Activated CD8-positive, alpha-beta memory T cell treated with anti-CD3 and anti-CD28 coated beads, Interleukin-2, amount 10 ng/mL, durations not matched to agents 7 days and 5 days (primary cell): ENCODE data around the gene BEGAIN. TPM values are rescaled to one million over a fixed set of nuclear protein-coding genes. Genes with fewer than 3 reads are reported as not detected.

Experiments
- ATAC-seq: fragments of 150-1000 bp; cut with Tn5 transposase; one replicate; pipeline ENCODE4 v1.10.0; 2021; ENCODE audit warnings: moderate library complexity
- CTCF ChIA-PET: fragments of 350-600 bp; sonication (Branson Sonifier 250); formaldehyde crosslinking; loops from one replicate; lab custom pipeline; 2021; ENCODE audit warnings: antibody characterized with exemption; lab: Charles Lee
- DNase-seq: peaks from one replicate; pipeline ENCODE4 v3.0.0-alpha.2; 2020
- H3K27ac Mint-ChIP-seq: one replicate; pipeline ENCODE4 v1.8.0; 2021; ENCODE audit warnings: mild to moderate bottlenecking, mixed read lengths
- H3K27me3 Mint-ChIP-seq: one replicate; pipeline ENCODE4 v1.8.0; 2021; ENCODE audit warnings: mixed read lengths
- H3K36me3 Mint-ChIP-seq: one replicate; pipeline ENCODE4 v1.8.0; 2021; ENCODE audit warnings: mild to moderate bottlenecking, mixed read lengths
- H3K4me1 Mint-ChIP-seq: one replicate; pipeline ENCODE4 v1.8.0; 2021; ENCODE audit warnings: mixed read lengths
- H3K4me3 Mint-ChIP-seq: one replicate; pipeline ENCODE4 v1.8.0; 2021; ENCODE audit warnings: mild to moderate bottlenecking, moderate library complexity, mixed read lengths
- H3K9me3 Mint-ChIP-seq: one replicate; pipeline ENCODE4 v1.8.0; 2022; ENCODE audit warnings: low read depth, mixed read lengths
- total RNA-seq, 2 experiments: library from RNA; stranded (reverse); gene quantifications; one replicate each; pipeline ENCODE4 v1.2.3, GENCODE V29; 2021

BEGAIN gene
- total RNA-seq, 2 experiments from 2014 or later: 1.4 to 1.8 TPM

GRCh38 chr14:100533656-100534485, 53.3 kb downstream of the BEGAIN start:
- H3K27ac Mint-ChIP-seq: no peak overlapping the region
- no peaks in the 10 kb centered on the region for H3K36me3 Mint-ChIP-seq
- peaks cover 15% of the 10 kb centered on the region for H3K4me1 Mint-ChIP-seq
- DNase-seq (peak; percentile 37), ATAC-seq (no peak)
- H3K4me3 Mint-ChIP-seq: no peak overlapping the region
- CTCF ChIA-PET: interaction anchor here (1.0 to 2.0 kb wide), 2 partner anchors 47 to 119 kb away, joined by 3 to 6 read pairs; no protein-coding TSS in a partner anchor
- no peaks in the 10 kb centered on the region for H3K9me3 Mint-ChIP-seq
- H3K27me3 Mint-ChIP-seq: no peaks in the 10 kb centered on the region

DNA sequence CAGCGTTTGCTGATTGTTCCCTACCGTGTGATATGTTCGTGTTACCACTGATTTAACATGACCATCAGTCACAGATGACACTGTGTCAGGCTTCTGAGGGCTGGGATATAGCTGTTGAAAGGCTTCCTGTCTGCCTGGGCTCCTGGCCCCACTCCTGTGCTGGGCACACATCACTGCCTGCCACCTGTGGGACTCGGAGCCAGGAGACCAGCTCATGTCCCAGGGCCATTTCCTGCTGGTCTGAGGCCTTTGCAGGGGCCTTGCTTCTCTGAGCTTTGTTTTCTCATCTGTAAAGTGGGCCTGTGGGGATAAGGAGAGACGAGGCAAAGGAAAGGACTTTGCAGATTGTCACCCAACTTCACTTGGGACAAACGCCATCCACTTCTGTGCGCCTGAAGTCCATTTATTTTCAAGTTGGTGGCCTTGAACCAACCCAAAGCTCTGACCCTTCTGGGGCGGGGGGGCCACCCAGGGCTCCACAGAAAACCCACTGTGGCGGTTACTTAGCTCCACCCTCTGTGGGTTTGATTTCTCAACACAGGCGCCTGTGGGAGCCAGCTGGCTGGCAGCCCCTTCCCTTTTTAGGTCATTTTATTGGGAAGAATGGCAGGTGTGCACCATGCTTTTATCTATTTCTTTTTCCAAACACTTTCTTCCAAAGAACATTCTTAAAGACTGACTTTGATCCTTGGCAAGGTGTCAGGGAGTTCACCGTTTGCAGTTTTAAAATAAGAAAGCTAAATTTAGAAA, 54.1 kb downstream of the BEGAIN start:
- CTCF ChIA-PET: interaction anchor here (1.0 to 2.0 kb wide), 2 partner anchors 46 to 120 kb away, joined by 3 to 6 read pairs; no protein-coding TSS in a partner anchor

GRCh38 chr14:100532154-100532861, 54.9 kb downstream of the BEGAIN start:
- no peaks in the 10 kb centered on the region for H3K9me3 Mint-ChIP-seq
- peaks cover 15% of the 10 kb centered on the region for H3K4me1 Mint-ChIP-seq
- no peak overlapping the region for H3K4me3 Mint-ChIP-seq
- no peak overlapping the region for H3K27ac Mint-ChIP-seq
- ATAC-seq: no peak
- no peak for DNase-seq
- CTCF ChIA-PET: interaction anchor here (0.6 to 2.0 kb wide), 2 partner anchors 121 to 1095 kb away, joined by 5 to 6 read pairs; no protein-coding TSS in a partner anchor
- H3K27me3 Mint-ChIP-seq: no peaks in the 10 kb centered on the region
- H3K36me3 Mint-ChIP-seq: no peaks in the 10 kb centered on the region

More for the DNA sequence above, 54.1 kb downstream of the BEGAIN start:
- Mint-ChIP-seq H3K4me3 (no peak overlapping the region), H3K27me3 (no peaks in the 10 kb centered on the region), H3K36me3 (no peaks in the 10 kb centered on the region), H3K4me1 (peaks cover 15% of the 10 kb centered on the region), H3K9me3 (no peaks in the 10 kb centered on the region), H3K27ac (no peak overlapping the region)
- DNase-seq (peak; percentile 39), ATAC-seq (no peak)

GRCh38 chr14:100531152-100532121, 55.8 kb downstream of the BEGAIN start:
- ATAC-seq (no peak), DNase-seq (no peak)
- H3K27ac Mint-ChIP-seq: no peak overlapping the region
- no peak overlapping the region for H3K4me3 Mint-ChIP-seq
- H3K9me3 Mint-ChIP-seq: no peaks in the 10 kb centered on the region
- peaks cover 15% of the 10 kb centered on the region for H3K4me1 Mint-ChIP-seq
- CTCF ChIA-PET: interaction anchor here (1.5 kb wide), 1 partner anchor 114 kb away, joined by 5 read pairs; no protein-coding TSS in a partner anchor
- no peaks in the 10 kb centered on the region for H3K27me3 Mint-ChIP-seq
- no peaks in the 10 kb centered on the region for H3K36me3 Mint-ChIP-seq

- CTCF ChIA-PET: interaction anchor here (1.5 kb wide), 1 partner anchor 115 kb away, joined by 5 read pairs; no protein-coding TSS in a partner anchor
- Mint-ChIP-seq H3K27ac (no peak overlapping the region), H3K4me1 (peaks cover 15% of the 10 kb centered on the region), H3K9me3 (no peaks in the 10 kb centered on the region), H3K27me3 (no peaks in the 10 kb centered on the region), H3K4me3 (no peak overlapping the region), H3K36me3 (no peaks in the 10 kb centered on the region)
- DNase-seq (no peak), ATAC-seq (no peak)
Observed at GRCh38 chr14:100530270-100531072, 56.7 kb downstream of the BEGAIN start.

- H3K27ac Mint-ChIP-seq: no peak overlapping the region
- peaks cover 15% of the 10 kb centered on the region for H3K4me1 Mint-ChIP-seq
- CTCF ChIA-PET: interaction anchor here (1.5 kb wide), 1 partner anchor 116 kb away, joined by 5 read pairs; no protein-coding TSS in a partner anchor
- no peak overlapping the region for H3K4me3 Mint-ChIP-seq
- no peaks in the 10 kb centered on the region for H3K9me3 Mint-ChIP-seq
- DNase-seq (no peak), ATAC-seq (no peak)
- H3K27me3 Mint-ChIP-seq: no peaks in the 10 kb centered on the region
- no peaks in the 10 kb centered on the region for H3K36me3 Mint-ChIP-seq
Observed at GRCh38 chr14:100529561-100530031, 57.6 kb downstream of the BEGAIN start.

- DNase-seq (peak; percentile 39), ATAC-seq (no peak)
- peaks cover 12% of the 10 kb centered on the region for H3K4me1 Mint-ChIP-seq
- H3K36me3 Mint-ChIP-seq: no peaks in the 10 kb centered on the region
- no peaks in the 10 kb centered on the region for H3K9me3 Mint-ChIP-seq
- no peak overlapping the region for H3K4me3 Mint-ChIP-seq
- H3K27ac Mint-ChIP-seq: no peak overlapping the region
- no peaks in the 10 kb centered on the region for H3K27me3 Mint-ChIP-seq
- CTCF ChIA-PET: no interaction called here
Observed at GRCh38 chr14:100528962-100529560, 58.2 kb downstream of the BEGAIN start.

GRCh38 chr14:100526632-100527031, 60.6 kb downstream of the BEGAIN start:
- ATAC-seq (no peak), DNase-seq (peak; percentile 37)
- Mint-ChIP-seq H3K4me3 (no peak overlapping the region), H3K27me3 (no peaks in the 10 kb centered on the region), H3K4me1 (no peaks in the 10 kb centered on the region), H3K9me3 (no peaks in the 10 kb centered on the region), H3K27ac (no peak overlapping the region), H3K36me3 (no peaks in the 10 kb centered on the region)
- CTCF ChIA-PET: interaction anchor here (0.6 kb wide), 1 partner anchor 65 kb away, joined by 3 read pairs; no protein-coding TSS in a partner anchor

DNA sequence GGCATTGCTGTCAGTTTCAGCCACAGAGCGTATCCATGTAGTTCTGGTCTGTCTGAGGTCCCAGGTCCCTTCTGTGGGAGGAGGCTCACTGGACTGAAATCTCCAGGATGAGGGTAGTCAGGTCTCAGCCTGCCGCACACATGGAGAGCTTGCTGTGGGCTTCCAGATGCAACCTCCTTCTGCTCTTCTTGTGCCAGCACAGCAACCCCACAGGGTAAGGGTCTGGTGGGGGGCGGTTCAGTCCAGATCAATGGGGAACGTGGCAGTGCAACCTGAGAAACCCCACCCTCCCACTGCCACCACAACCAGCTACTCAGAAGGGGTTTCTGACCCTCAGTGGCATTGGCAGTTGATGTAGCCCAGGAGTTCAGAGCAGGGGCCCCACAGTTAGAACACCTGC, 61.2 kb downstream of the BEGAIN start:
- no peak overlapping the region for H3K4me3 Mint-ChIP-seq
- no peaks in the 10 kb centered on the region for H3K4me1 Mint-ChIP-seq
- DNase-seq (no peak), ATAC-seq (no peak)
- no peak overlapping the region for H3K27ac Mint-ChIP-seq
- CTCF ChIA-PET: interaction anchor here (0.6 kb wide), 1 partner anchor 66 kb away, joined by 3 read pairs; no protein-coding TSS in a partner anchor
- no peaks in the 10 kb centered on the region for H3K27me3 Mint-ChIP-seq
- H3K36me3 Mint-ChIP-seq: no peaks in the 10 kb centered on the region
- no peaks in the 10 kb centered on the region for H3K9me3 Mint-ChIP-seq

- H3K27ac Mint-ChIP-seq: no peak overlapping the region
- H3K9me3 Mint-ChIP-seq: no peaks in the 10 kb centered on the region
- H3K36me3 Mint-ChIP-seq: no peaks in the 10 kb centered on the region
- no peak overlapping the region for H3K4me3 Mint-ChIP-seq
- H3K4me1 Mint-ChIP-seq: no peaks in the 10 kb centered on the region
- H3K27me3 Mint-ChIP-seq: no peaks in the 10 kb centered on the region
- CTCF ChIA-PET: interaction anchor here (1.1 to 1.3 kb wide), 3 partner anchors 121 to 146 kb away, joined by 3 to 8 read pairs (median 6); no protein-coding TSS in a partner anchor
- ATAC-seq (no peak), DNase-seq (peak; percentile 37)
Observed at GRCh38 chr14:100525615-100526014, 61.6 kb downstream of the BEGAIN start.

DNA sequence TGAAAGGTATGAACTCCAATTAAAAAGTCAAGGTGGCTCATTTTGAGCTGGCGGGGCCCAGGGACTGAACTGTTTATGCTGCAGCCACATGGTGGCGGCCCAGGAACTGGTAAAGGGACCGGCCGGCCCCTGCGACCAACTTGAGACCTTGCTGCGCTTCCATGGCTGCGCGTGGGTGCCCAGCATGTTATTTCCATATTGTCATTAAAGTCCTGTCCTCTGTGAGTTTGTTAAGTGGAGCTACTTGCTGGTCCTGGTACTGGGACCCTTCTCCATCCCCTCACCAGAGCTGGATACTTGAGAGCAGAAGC, 62.3 kb downstream of the BEGAIN start:
- ATAC-seq (no peak), DNase-seq (peak; percentile 38)
- CTCF ChIA-PET: interaction anchor here (1.1 to 1.3 kb wide), 3 partner anchors 121 to 147 kb away, joined by 3 to 8 read pairs (median 6); no protein-coding TSS in a partner anchor
- Mint-ChIP-seq H3K9me3 (no peaks in the 10 kb centered on the region), H3K4me3 (no peak overlapping the region), H3K27me3 (no peaks in the 10 kb centered on the region), H3K4me1 (no peaks in the 10 kb centered on the region), H3K27ac (no peak overlapping the region), H3K36me3 (no peaks in the 10 kb centered on the region)
